ENCODE measurements around the gene TARP.
A peak's percentile ranks its signal among the peaks of the same experiment; 100 is the strongest.

The TARP gene

GRCh38 chr7:38273286-38273995 lies at the start of gene TARP:
TARP (minus strand) TSS chr7:38273636.
- no peak for DNase-seq
- intact Hi-C loops (cut with DNase I) = no loop called here

GRCh38 chr7:38323156-38323555 lies 49.7 kb upstream of the TARP start:
- DNase-seq = no peak
- intact Hi-C loops (cut with DNase I) = loop anchor here (10.0 kb wide), 1 partner anchor 98 kb away; no protein-coding TSS in a partner anchor

- intact Hi-C loops (cut with DNase I) = loop anchor here (10.0 kb wide), 1 partner anchor 98 kb away; no protein-coding TSS in a partner anchor
- DNase-seq = no peak
Observed at GRCh38 chr7:38322461-38322860, 49.0 kb upstream of the TARP start.

- DNase-seq = no peak
- intact Hi-C loops (cut with DNase I) = loop anchor here (10.0 kb wide), 1 partner anchor 97 kb away; no protein-coding TSS in a partner anchor
Observed at GRCh38 chr7:38321967-38322366, 48.5 kb upstream of the TARP start.

- intact Hi-C loops (cut with DNase I) = loop anchor here (10.0 kb wide), 1 partner anchor 97 kb away; no protein-coding TSS in a partner anchor
- DNase-seq = no peak
Observed at GRCh38 chr7:38321515-38321944, 48.1 kb upstream of the TARP start.

- intact Hi-C loops (cut with DNase I) = loop anchor here (10.0 kb wide), 1 partner anchor 96 kb away; no protein-coding TSS in a partner anchor
- DNase-seq = no peak
Observed at GRCh38 chr7:38321050-38321449, 47.6 kb upstream of the TARP start.

GRCh38 chr7:38319873-38320272 lies 46.4 kb upstream of the TARP start:
- no peak for DNase-seq
- intact Hi-C loops (cut with DNase I) = loop anchor here (10.0 kb wide), 1 partner anchor 95 kb away; no protein-coding TSS in a partner anchor

GRCh38 chr7:38318803-38319416 lies 45.5 kb upstream of the TARP start:
- intact Hi-C loops (cut with DNase I) = no loop called here
- peak in 15 of 42 donors; percentile 8 to 65 (median 32) for DNase-seq

GRCh38 chr7:38318241-38318640 lies 44.8 kb upstream of the TARP start:
- intact Hi-C loops (cut with DNase I) = no loop called here

GRCh38 chr7:38317515-38317914 lies 44.1 kb upstream of the TARP start:
- intact Hi-C loops (cut with DNase I) = no loop called here
- DNase-seq = no peak

More at GRCh38 chr7:38318241-38318640, 44.8 kb upstream of the TARP start:
- no peak for DNase-seq

GRCh38 chr7:38316733-38317360 lies 43.4 kb upstream of the TARP start:
- intact Hi-C loops (cut with DNase I) = no loop called here

GRCh38 chr7:38315410-38315809 lies 42.0 kb upstream of the TARP start:
- no peak for DNase-seq
- intact Hi-C loops (cut with DNase I) = no loop called here

More at GRCh38 chr7:38316733-38317360, 43.4 kb upstream of the TARP start:
- no peak for DNase-seq

- no peak for DNase-seq
- intact Hi-C loops (cut with DNase I) = no loop called here
Observed at GRCh38 chr7:38312821-38313220, 39.4 kb upstream of the TARP start.

- peak in 31 of 42 donors; percentile 8 to 70 (median 43) for DNase-seq
- intact Hi-C loops (cut with DNase I) = no loop called here
Observed at GRCh38 chr7:38311329-38311937, 38.0 kb upstream of the TARP start.

- peak in 20 of 42 donors; percentile 3 to 60 (median 22) for DNase-seq
- intact Hi-C loops (cut with DNase I) = no loop called here
Observed at GRCh38 chr7:38310591-38311101, 37.2 kb upstream of the TARP start.

GRCh38 chr7:38309555-38309954 lies 36.1 kb upstream of the TARP start:
- no peak for DNase-seq
- intact Hi-C loops (cut with DNase I) = no loop called here

GRCh38 chr7:38308140-38308539 lies 34.7 kb upstream of the TARP start:
- intact Hi-C loops (cut with DNase I) = no loop called here
- no peak for DNase-seq

- intact Hi-C loops (cut with DNase I) = no loop called here
- no peak for DNase-seq
Observed at GRCh38 chr7:38307640-38308039, 34.2 kb upstream of the TARP start.

GRCh38 chr7:38306914-38307313 lies 33.5 kb upstream of the TARP start:
- no peak for DNase-seq
- intact Hi-C loops (cut with DNase I) = no loop called here

Data from head of caudate nucleus (tissue), 42 donors.